Hepatocyte (in vitro differentiated cells): ENCODE results near the gene GNB3. TPM values are rescaled to one million over a fixed set of nuclear protein-coding genes. Genes with fewer than 3 reads are reported as not detected.
A peak's percentile ranks its signal among the peaks of the same experiment; 100 is the strongest.

Experiments used
- DNase-seq: peaks from one replicate; pipeline ENCODE4 v3.0.0-alpha.2; 2016; ENCODE audit warnings: low spot score
- H2AFZ ChIP-seq: fragments of 200-600 bp; sonication (generic); 2 replicates; pipeline ENCODE4 v1.6.0; 2016; ENCODE audit warnings: antibody characterized with exemption, mild to moderate bottlenecking
- H3K27ac ChIP-seq: fragments of 200-600 bp; sonication (generic); 2 replicates; pipeline ENCODE4 v1.5.1; 2016; ENCODE audit warnings: mild to moderate bottlenecking
- H3K27me3 ChIP-seq: fragments of 200-600 bp; sonication (generic); 2 replicates; pipeline ENCODE4 v1.6.1; 2016
- H3K36me3 ChIP-seq: fragments of 200-600 bp; sonication (generic); replicated peaks from 2 replicates; pipeline ENCODE4 v1.5.1; 2016; ENCODE audit warnings: low read depth; ENCODE audit not compliant: insufficient read depth
- H3K4me1 ChIP-seq: fragments of 200-600 bp; sonication (generic); 2 replicates; pipeline ENCODE4 v1.5.1; 2016; ENCODE audit warnings: mild to moderate bottlenecking, moderate library complexity; ENCODE audit not compliant: insufficient read depth
- H3K4me2 ChIP-seq: fragments of 200-600 bp; sonication (generic); 2 replicates; pipeline ENCODE4 v1.6.0; 2016
- H3K4me3 ChIP-seq: fragments of 200-600 bp; sonication (generic); 2 replicates; pipeline ENCODE4 v1.5.1; 2016; ENCODE audit warnings: mild to moderate bottlenecking
- H3K79me2 ChIP-seq: fragments of 200-600 bp; sonication (generic); 2 replicates; pipeline ENCODE4 v1.6.0; 2017; ENCODE audit warnings: mild to moderate bottlenecking
- H3K9me2 ChIP-seq: fragments of 200-600 bp; sonication (generic); replicated peaks from 2 replicates; pipeline ENCODE4 v1.6.0; 2017; ENCODE audit warnings: mild to moderate bottlenecking; ENCODE audit not compliant: insufficient read depth
- H3K9me3 ChIP-seq: fragments of 200-600 bp; sonication (generic); 2 replicates; pipeline ENCODE4 v1.5.1; 2016; ENCODE audit warnings: low read depth, mild to moderate bottlenecking
- H4K20me1 ChIP-seq: fragments of 200-600 bp; sonication (generic); 2 replicates; pipeline ENCODE4 v1.6.0; 2016; ENCODE audit warnings: mild to moderate bottlenecking; ENCODE audit not compliant: insufficient read depth, poor library complexity, severe bottlenecking
- EZH2 ChIP-seq: fragments of 200-600 bp; sonication (generic); IDR thresholded peaks from 2 replicates; pipeline ENCODE4 v1.6.1; 2016; ENCODE audit warnings: antibody characterized with exemption, mild to moderate bottlenecking, borderline replicate concordance
- EZH2phosphoT487 ChIP-seq: fragments of 200-600 bp; sonication (generic); IDR thresholded peaks from one replicate; pipeline ENCODE4 v1.6.1; 2018; ENCODE audit warnings: antibody characterized with exemption, mild to moderate bottlenecking, low read depth, moderate library complexity; ENCODE audit not compliant: unreplicated experiment, severe bottlenecking
- WGBS: methylation state at CpG from one replicate; pipeline ENCODE4 v1.1.6; 2016; ENCODE audit warnings: low lambda C conversion rate; ENCODE audit errors: missing lambda C conversion rate; 5-methylcytosine and 5-hydroxymethylcytosine counted together
- polyA plus RNA-seq: library from polyadenylated mRNA; unstranded; fragments of >200 nt; fragmentation: Nextera tagmentation; extraction: Ambion mirVana; gene quantifications from 2 replicates; pipeline ENCODE4 v1.2.1, GENCODE V29; 2016
- total RNA-seq: library from RNA; depleted of rRNA; stranded (reverse); fragments of >200 nt; gene quantifications from 2 replicates; pipeline ENCODE4 v1.2.3, GENCODE V29; 2014
- TF ChIP-seq, protein P1 (sequence below): fragments of 200-600 bp; sonication (generic); IDR thresholded peaks from 2 replicates; pipeline ENCODE4 v1.5.1; 2016; ENCODE audit warnings: antibody characterized with exemption, mild to moderate bottlenecking; ENCODE audit not compliant: poor library complexity

The GNB3 gene
- total and polyA plus RNA-seq, 2 experiments from 2014 or later: 2.6 to 10.2 TPM

GRCh38 chr12:6834254-6834653 lies 6.5 kb upstream of the GNB3 start:
- H4K20me1 ChIP-seq: no peaks in the 10 kb centered on the region
- H3K36me3 ChIP-seq: no peaks in the 10 kb centered on the region
- no peak overlapping the region for H3K4me3 ChIP-seq
- 87% methylated on average over 1 of the region's 1 CpG for WGBS
- H3K79me2 ChIP-seq: no peaks in the 10 kb centered on the region
- H3K9me2 ChIP-seq: no peaks in the 10 kb centered on the region
- H3K4me1 ChIP-seq: no peaks in the 10 kb centered on the region
- no peak for TF ChIP-seq EZH2
- no peak for TF ChIP-seq EZH2phosphoT487
- TF ChIP-seq, protein P1, sequence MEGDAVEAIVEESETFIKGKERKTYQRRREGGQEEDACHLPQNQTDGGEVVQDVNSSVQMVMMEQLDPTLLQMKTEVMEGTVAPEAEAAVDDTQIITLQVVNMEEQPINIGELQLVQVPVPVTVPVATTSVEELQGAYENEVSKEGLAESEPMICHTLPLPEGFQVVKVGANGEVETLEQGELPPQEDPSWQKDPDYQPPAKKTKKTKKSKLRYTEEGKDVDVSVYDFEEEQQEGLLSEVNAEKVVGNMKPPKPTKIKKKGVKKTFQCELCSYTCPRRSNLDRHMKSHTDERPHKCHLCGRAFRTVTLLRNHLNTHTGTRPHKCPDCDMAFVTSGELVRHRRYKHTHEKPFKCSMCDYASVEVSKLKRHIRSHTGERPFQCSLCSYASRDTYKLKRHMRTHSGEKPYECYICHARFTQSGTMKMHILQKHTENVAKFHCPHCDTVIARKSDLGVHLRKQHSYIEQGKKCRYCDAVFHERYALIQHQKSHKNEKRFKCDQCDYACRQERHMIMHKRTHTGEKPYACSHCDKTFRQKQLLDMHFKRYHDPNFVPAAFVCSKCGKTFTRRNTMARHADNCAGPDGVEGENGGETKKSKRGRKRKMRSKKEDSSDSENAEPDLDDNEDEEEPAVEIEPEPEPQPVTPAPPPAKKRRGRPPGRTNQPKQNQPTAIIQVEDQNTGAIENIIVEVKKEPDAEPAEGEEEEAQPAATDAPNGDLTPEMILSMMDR: no peak
- H3K4me2 ChIP-seq: no peak overlapping the region
- H3K9me3 ChIP-seq: no peaks in the 10 kb centered on the region
- DNase-seq: no peak
- no peak overlapping the region for H2AFZ ChIP-seq
- H3K27me3 ChIP-seq: no peaks in the 10 kb centered on the region
- peak overlapping the region; percentile 55 for H3K27ac ChIP-seq

GRCh38 chr12:6834873-6835272 lies 5.9 kb upstream of the GNB3 start:
- no peak for TF ChIP-seq EZH2phosphoT487
- TF ChIP-seq EZH2: no peak
- TF ChIP-seq, protein P1: no peak
- H3K36me3 ChIP-seq: no peaks in the 10 kb centered on the region
- H3K27ac ChIP-seq: peak overlapping the region; percentile 55

GRCh38 chr12:6836851-6837250 lies 3.9 kb upstream of the GNB3 start:
- Histone ChIP-seq H3K9me3 (no peaks in the 10 kb centered on the region), H3K4me3 (no peak overlapping the region), H3K4me2 (no peak overlapping the region), H3K36me3 (no peaks in the 10 kb centered on the region), H3K4me1 (no peaks in the 10 kb centered on the region), H2AFZ (no peak overlapping the region), H3K79me2 (no peaks in the 10 kb centered on the region), H4K20me1 (no peaks in the 10 kb centered on the region), H3K27me3 (no peaks in the 10 kb centered on the region), H3K9me2 (no peaks in the 10 kb centered on the region), H3K27ac (no peak overlapping the region)
- DNase-seq: no peak
- TF ChIP-seq EZH2: no peak
- TF ChIP-seq EZH2phosphoT487: no peak
- TF ChIP-seq, protein P1: no peak
- 93% methylated on average over 16 of the region's 16 CpGs for WGBS

More at GRCh38 chr12:6834873-6835272, 5.9 kb upstream of the GNB3 start:
- no peaks in the 10 kb centered on the region for H3K9me3 ChIP-seq
- H2AFZ ChIP-seq: no peak overlapping the region
- H3K9me2 ChIP-seq: no peaks in the 10 kb centered on the region
- no peaks in the 10 kb centered on the region for H4K20me1 ChIP-seq
- H3K4me1 ChIP-seq: no peaks in the 10 kb centered on the region
- H3K27me3 ChIP-seq: no peaks in the 10 kb centered on the region
- no peak for DNase-seq
- H3K79me2 ChIP-seq: no peaks in the 10 kb centered on the region
- H3K4me3 ChIP-seq: no peak overlapping the region
- 88% methylated on average over 5 of the region's 5 CpGs for WGBS
- no peak overlapping the region for H3K4me2 ChIP-seq
